ENCODE results near the gene GRIN2A. TPM values are rescaled to one million over a fixed set of nuclear protein-coding genes. Genes with fewer than 3 reads are reported as not detected.

GRIN2A gene
- total and polyA plus RNA-seq, 10 donors: under 0.01 to 0.10 (median 0.03) TPM; not detected in 7

DNA sequence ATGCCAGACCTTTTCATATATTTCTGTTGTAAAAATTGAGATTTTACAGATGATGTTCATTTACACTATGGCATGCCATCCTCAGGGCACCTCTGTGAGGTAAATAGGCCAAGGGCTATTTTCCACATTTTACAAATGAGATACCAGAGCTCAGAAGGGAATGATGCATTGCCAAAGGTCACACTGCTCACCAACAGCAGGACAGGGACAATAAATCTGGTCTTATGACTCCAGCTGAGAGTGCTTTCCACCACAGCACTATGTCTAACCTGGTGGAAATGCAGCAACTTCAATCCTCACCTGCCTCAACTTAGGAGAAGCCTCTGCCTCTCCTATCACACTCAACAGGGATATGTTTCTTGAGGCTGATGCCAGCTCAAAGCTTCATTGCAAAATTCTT is 40.6 kb downstream of the GRIN2A start:
- Histone ChIP-seq H3K4me3 (no peak overlapping the region), H3K4me1 (no peaks in the 10 kb centered on the region), H3K9me3 (no peaks in the 10 kb centered on the region), H3K36me3 (no peaks in the 10 kb centered on the region), H3K27me3 (replicated peaks in 1 of 7) (peaks cover 0 to 9% (median 0%) of the 10 kb centered on the region in 7 donors), H3K27ac (no peak overlapping the region)
- no peak for DNase-seq
- TF ChIP-seq POLR2A (IDR thresholded peaks at IDR 0.05): no peak
- no peak for TF ChIP-seq CTCF (IDR thresholded peaks at IDR 0.05 in 8 of 11, conservative IDR thresholded peaks at IDR 0.05 in 3 of 11)
- TF ChIP-seq POLR2AphosphoS5 (IDR thresholded peaks at IDR 0.05): no peak
- intact Hi-C loops (cut with DNase I; ENCODE audit: low total_unique reads): no loop called here

DNA sequence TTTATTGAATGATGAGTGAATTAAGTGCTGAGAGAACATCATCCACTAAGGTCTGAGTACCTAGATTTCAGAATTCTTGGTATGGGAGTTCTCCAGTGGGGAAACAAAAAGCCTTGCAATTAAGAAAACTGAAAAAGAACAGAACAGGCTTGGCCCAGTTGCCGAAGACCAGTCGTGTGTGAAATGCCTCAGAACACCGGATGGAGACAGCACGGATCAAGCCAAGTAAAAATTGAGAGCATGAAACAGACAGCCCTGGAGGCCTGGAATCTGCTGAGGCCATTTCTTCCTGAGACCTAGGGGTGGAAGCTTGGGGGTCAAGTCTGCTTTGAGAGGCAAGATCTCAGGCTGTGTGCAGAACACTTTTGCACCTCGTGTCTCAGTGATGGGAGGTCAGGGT is 43.3 kb downstream of the GRIN2A start:
- Histone ChIP-seq H3K36me3 (no peaks in the 10 kb centered on the region), H3K27ac (no peak overlapping the region), H3K27me3 (replicated peaks in 1 of 7) (peaks cover 0 to 6% (median 0%) of the 10 kb centered on the region in 7 donors), H3K4me3 (no peak overlapping the region), H3K9me3 (no peaks in the 10 kb centered on the region), H3K4me1 (no peaks in the 10 kb centered on the region)
- intact Hi-C loops (cut with DNase I; ENCODE audit: low total_unique reads): no loop called here
- 74 to 84% (median 80%) methylated on average over 5 of the region's 5 CpGs for WGBS, 5 donors
- TF ChIP-seq POLR2AphosphoS5 (IDR thresholded peaks at IDR 0.05) (no peak), CTCF (IDR thresholded peaks at IDR 0.05 in 8 of 11, conservative IDR thresholded peaks at IDR 0.05 in 3 of 11) (no peak), POLR2A (IDR thresholded peaks at IDR 0.05) (no peak)
- no peak for DNase-seq

DNA sequence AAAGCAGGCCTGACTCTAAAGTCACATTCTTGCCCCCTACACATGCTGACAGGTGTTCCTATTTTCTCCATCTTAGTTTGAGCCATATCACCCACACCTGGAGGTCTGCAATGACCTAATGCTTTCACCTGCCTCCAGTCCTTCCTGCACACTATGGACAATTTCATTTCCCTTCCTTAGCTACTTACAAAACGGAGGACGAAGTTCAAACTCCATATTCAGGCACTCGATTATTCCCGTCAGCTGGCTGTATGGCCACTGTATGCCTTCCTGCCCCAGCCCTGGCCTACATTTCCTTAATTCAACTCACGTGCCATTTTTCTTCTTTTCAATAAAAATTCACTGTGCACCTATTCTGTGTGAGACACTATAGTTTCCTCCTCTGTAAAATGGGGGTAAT is 44.9 kb downstream of the GRIN2A start:
- intact Hi-C loops (cut with DNase I; ENCODE audit: low total_unique reads): no loop called here
- no peaks in the 10 kb centered on the region for H3K36me3 ChIP-seq
- no peaks in the 10 kb centered on the region for H3K4me1 ChIP-seq
- no peak overlapping the region for H3K4me3 ChIP-seq
- no peak overlapping the region for H3K27ac ChIP-seq
- no peak for DNase-seq
- peaks cover 0 to 5% (median 0%) of the 10 kb centered on the region in 8 donors for H3K9me3 ChIP-seq
- WGBS, 5 donors: 84 to 89% (median 84%) methylated on average over 5 of the region's 5 CpGs
- TF ChIP-seq CTCF (IDR thresholded peaks at IDR 0.05 in 8 of 11, conservative IDR thresholded peaks at IDR 0.05 in 3 of 11) (no peak), POLR2AphosphoS5 (IDR thresholded peaks at IDR 0.05) (no peak), POLR2A (IDR thresholded peaks at IDR 0.05) (no peak)
- peaks cover 0 to 5% (median 0%) of the 10 kb centered on the region in 7 donors for H3K27me3 ChIP-seq (replicated peaks in 1 of 7)

DNA sequence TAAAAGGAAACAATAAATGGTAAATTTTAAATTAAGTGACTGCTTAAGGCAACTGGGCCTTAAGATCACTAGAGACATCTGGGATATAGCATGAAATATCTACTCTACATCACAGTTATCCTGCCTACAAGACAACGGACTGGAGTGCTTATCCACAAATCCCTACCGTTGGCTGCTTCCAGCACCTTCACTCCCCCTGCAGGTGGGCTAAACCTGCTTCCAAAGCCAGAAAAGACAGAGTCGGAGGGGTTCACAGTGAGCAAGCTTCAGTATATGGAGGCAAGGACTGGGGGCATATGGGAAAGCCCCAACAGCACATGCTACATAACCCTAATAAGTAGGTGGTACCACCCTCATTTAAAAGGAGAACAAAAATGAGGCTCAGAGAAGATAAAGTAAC is 45.3 kb downstream of the GRIN2A start:
- no peak overlapping the region for H3K27ac ChIP-seq
- no peak overlapping the region for H3K4me3 ChIP-seq
- peaks cover 0 to 5% (median 0%) of the 10 kb centered on the region in 7 donors for H3K27me3 ChIP-seq (replicated peaks in 1 of 7)
- TF ChIP-seq POLR2A (IDR thresholded peaks at IDR 0.05) (no peak), POLR2AphosphoS5 (IDR thresholded peaks at IDR 0.05) (no peak), CTCF (IDR thresholded peaks at IDR 0.05 in 8 of 11, conservative IDR thresholded peaks at IDR 0.05 in 3 of 11) (no peak)
- H3K36me3 ChIP-seq: no peaks in the 10 kb centered on the region
- intact Hi-C loops (cut with DNase I; ENCODE audit: low total_unique reads): no loop called here
- WGBS, 5 donors: 33 to 37% (median 34%) methylated on average over 3 of the region's 3 CpGs
- H3K9me3 ChIP-seq: peaks cover 0 to 6% (median 0%) of the 10 kb centered on the region in 8 donors
- no peak for DNase-seq
- H3K4me1 ChIP-seq: no peaks in the 10 kb centered on the region

Measured in spleen (tissue), 11 donors.